Mesenteric fat pad (tissue), 1 donor: Measurements from ENCODE around the gene CR2. TPM values are rescaled to one million over a fixed set of nuclear protein-coding genes. Genes with fewer than 3 reads are reported as not detected.
"Not testable (repeated sequence)": the region's sequence is repeated elsewhere in the genome, so short reads cannot be mapped to it uniquely, and the experiment has no call there.

Experiments used
- DNase-seq: peaks from one replicate; pipeline ENCODE4 v3.0.0-alpha.2; 2020; ENCODE audit warnings: low spot score
- long read RNA-seq: library from polyadenylated mRNA; unstranded; transcript quantifications from one replicate; pipeline ENCODE4 v2.0.0, GENCODE V29; 2020
- total RNA-seq: library from RNA; stranded (reverse); fragmentation: NEBNext Ultra II Directional; extraction: Animal tissue kit (Norgen Biotek cat#: 25700); gene quantifications from one replicate; pipeline ENCODE4 v1.2.1, GENCODE V29; 2021
- donor health status: DM: yes; HTN: yes; CAD: no.

CR2 gene
- total RNA-seq = not detected
- long read RNA-seq = 0 reads

- DNase-seq = peak; percentile 88
Observed at GRCh38 chr1:207454046-207454964, at the start of gene CR2. TSS of gene CR2 (plus strand) at chr1:207454328. CDS start at chr1:207454419, 91 bp downstream.

- no peak for DNase-seq
Observed at GRCh38 chr1:207404849-207405525, 49.1 kb upstream of the CR2 start.

- no peak for DNase-seq
Observed at GRCh38 chr1:207405814-207406213, 48.3 kb upstream of the CR2 start.

DNA sequence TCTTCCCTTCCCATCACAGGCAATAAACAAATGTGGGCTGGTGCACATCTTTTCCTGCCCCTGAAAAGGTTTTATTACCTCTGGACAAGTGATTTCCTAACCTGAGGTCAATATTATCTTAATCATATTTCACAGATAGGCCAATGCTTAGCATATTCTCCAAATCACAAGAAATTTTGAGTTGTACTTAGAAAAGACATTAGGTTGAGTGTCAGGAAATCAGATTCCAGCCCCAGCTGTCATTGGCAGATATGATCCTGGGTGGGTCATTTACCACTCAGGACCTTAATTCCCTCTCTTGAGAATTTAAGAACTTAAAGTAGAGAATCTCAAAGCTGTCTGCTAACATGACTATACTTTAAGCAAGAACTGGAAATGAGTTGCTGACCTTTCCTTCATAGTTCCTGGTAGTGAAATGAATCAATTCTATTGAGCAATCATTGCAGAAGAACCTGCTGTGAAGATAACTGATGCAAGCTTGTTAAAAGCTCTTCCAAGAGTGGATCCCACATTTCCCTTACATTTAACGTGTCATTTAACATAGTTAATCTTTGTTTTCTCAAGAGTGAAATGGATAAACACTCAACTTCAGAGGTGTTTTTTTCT, 46.4 kb upstream of the CR2 start:
- no peak for DNase-seq

DNA sequence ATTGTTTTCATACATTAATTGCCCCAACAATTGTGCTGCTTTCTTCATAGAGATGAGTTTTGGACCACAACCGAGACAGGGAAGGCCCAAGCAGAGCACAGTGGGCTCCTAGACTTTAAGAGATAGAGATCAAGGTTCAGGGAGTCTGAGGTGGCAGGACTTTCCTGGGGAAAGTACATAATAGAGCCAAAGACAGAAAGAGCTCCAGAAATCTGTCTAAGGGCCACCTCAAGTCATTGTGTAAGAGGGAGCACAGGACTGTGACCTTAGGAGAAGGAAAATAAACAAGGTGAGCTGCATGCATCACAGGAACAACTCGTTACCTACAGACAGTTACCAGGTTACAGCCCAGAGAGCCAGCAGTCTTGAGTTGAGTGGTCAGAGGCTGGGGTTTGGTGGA, 41.3 kb upstream of the CR2 start:
- no peak for DNase-seq

GRCh38 chr1:207414606-207415108, 39.5 kb upstream of the CR2 start:
- DNase-seq = no peak

- DNase-seq = no peak
Observed at GRCh38 chr1:207417076-207417475, 37.1 kb upstream of the CR2 start.

DNA sequence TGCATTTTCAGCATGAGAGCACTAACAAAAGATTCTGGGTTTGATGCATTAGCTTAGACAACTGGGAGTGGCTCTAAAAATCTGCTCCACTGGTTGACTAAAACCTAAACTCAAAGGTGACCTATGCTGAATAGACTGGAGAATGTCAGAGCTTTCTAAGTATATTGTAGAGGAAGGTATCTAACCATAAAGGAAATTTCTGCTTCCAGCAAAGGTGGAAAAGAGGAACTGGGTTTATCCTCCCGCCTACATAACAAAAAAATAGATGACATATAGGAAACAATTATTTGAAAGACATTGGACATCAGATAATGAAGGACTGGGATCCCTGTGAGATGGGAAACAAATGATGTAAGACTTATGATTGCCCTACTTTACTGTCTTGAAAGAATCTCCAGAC, 35.8 kb upstream of the CR2 start:
- DNase-seq = no peak

DNA sequence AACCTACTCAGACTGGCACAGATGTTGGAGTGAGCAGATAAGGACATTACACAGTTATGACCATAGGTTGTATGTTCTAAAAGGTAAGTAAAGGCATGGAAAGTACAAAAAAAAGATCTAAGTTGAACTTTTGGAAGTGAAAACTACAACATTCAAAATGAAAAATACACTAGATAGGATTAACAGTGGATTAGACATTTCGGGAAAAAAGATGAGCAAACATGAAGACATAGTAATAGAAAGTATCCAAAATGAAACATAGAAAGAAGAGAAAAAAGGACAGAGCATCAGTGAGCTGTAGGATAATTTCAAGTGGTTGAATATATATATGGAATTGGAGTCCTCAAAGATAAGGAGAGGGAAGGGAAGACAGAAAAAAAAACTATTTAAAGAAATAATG, 34.0 kb upstream of the CR2 start:
- DNase-seq = no peak

DNA sequence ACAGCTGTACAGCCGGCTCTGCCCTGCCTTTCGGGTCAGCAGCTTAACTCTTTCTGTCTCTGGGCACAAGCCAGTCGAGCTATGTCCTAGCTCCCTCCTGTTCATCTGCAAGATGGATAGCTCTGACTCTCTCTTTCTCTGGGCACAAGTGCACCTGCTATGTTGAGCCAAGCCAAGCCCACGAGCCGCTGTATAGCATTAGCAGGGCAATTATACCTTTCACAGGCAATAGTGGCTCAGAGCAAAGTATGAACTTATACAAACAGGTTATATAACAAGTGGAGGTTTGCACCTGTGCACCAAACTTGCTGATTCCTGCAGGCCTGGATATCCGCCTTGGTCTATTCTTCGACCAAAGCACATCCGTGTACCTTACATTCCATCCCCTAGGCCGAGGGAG, 33.0 kb upstream of the CR2 start:
- no peak for DNase-seq

DNA sequence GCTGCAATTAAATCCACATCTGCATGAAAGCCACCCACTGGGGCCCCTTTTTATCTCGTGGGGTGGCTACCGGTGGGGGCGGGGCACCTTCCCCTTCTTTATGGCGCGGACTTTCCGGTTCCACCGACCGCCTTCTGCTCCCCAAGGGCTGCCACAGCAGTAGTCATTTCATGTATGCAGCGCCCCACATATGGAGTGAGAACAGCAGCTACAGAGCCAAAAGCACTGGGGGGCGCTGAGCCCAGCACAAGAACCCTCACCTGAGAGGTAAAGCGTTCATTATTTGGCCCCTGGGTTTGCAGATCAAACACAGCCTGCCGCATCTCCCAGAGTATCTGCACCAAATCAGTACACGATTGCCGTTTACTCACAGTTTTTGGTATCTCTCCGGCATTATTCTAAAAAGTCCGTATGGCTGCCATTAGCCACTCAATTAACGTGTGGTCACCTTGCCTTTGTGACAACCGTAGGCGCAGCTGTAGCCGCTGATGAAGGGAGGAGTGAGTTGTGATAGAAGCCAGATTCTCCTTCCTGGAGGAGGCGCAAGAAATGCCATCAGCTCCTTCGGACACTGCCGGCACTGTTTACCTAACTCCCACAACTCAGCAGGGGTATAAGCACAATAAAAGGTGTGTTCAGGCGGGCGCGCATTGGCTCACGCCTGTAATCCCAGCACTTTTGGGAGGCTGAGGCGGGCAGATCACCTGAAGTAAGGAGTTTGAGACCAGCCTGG, 30.4 kb upstream of the CR2 start:
- no peak for DNase-seq

- DNase-seq = no peak
Observed at GRCh38 chr1:207424570-207425131, 29.5 kb upstream of the CR2 start.

- no peak for DNase-seq
Observed at GRCh38 chr1:207427832-207428585, 26.1 kb upstream of the CR2 start.

GRCh38 chr1:207428783-207429182, 25.3 kb upstream of the CR2 start:
- DNase-seq = no peak

DNA sequence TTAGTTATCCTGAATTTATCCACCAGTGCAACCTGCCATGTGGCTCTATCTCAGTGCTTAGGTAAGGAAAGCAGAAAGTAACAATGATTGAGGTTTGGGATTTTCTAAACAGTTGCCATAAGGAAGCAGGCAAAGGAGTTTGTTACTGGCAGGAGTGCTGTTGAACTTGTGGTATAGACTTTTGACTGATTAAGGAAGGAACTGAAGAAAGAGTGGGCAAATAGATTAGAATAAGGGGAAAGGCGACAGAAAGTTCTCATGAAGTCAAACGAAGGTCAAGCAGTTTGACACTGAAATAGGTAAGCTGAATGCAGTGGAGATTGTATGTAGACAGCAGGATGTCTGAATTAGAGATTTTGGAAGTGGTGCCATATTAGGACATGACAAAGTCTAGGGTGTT, 24.2 kb upstream of the CR2 start:
- DNase-seq = no peak

GRCh38 chr1:207430602-207431001, 23.5 kb upstream of the CR2 start:
- DNase-seq = no peak

- no peak for DNase-seq
Observed at GRCh38 chr1:207431508-207431907, 22.6 kb upstream of the CR2 start.

DNA sequence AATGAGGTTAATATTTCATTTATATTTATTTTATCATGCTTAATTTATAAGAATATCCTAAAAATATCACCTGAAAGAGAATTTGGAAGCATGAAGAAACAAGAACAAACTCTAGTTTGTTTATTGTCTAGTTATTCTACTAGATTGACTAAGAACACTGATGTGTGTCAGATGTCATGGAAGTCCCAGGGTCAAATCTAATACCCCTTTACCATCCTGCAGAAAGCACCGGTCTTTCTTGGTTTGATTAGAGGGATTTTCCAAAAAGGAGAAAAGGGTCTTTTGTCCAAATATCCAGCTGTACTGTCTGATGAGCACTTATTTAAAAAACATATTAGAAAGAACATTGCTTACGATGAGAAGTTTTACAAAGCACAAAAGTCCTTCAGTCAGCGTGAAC, 20.7 kb upstream of the CR2 start:
- DNase-seq = no peak

- DNase-seq = not testable (repeated sequence)
Observed at GRCh38 chr1:207436746-207437145, 17.4 kb upstream of the CR2 start.

GRCh38 chr1:207440626-207441025, 13.5 kb upstream of the CR2 start:
- no peak for DNase-seq
